Measurements from ENCODE around the gene FGF4.

Gene FGF4

DNA sequence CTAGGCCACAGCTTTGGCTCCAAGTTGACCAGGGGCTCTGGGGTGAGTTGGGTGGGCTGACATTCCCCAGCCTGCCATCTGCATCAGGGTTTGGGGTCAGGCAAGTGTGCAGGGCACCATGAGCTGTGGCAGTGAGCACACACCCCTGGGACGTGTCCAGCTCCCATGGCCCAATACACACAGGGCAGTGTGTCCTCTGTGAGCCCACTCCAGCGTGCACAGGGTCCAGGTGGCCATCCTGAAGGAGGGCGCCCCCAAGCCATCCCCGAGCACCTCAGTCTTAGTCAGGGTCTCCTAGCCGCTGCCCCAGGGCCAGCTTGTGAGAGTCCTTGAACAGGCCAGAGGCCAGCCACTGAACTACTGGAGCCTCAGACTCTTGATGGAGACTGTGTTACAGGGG lies 45.3 kb upstream of the FGF4 start:
- ChIA-PET POLR2A (no interaction called here), CTCF (no interaction called here)
- H3K9me3 ChIP-seq (ENCODE audit: control insufficient read depth, insufficient read depth, low read depth, low read length) = no peaks in the 10 kb centered on the region
- no peaks in the 10 kb centered on the region; the same call in 1 of the 2 replicates for H3K4me1 ChIP-seq (ENCODE audit: control insufficient read depth, insufficient read depth, low read length)
- no peak overlapping the region for H3K4me3 ChIP-seq (ENCODE audit: low read depth, low read length)
- TF ChIP-seq ZNF596 (tag by site-specific recombination; IDR thresholded peaks at IDR 0.05) (no peak), PRDM1 (tag by site-specific recombination; IDR thresholded peaks at IDR 0.05) (no peak), SP3 (tag by site-specific recombination; IDR thresholded peaks at IDR 0.05) (no peak), ZNF175 (tag by site-specific recombination; IDR thresholded peaks at IDR 0.05) (no peak), MYNN (tag by site-specific recombination; IDR thresholded peaks at IDR 0.05; ENCODE audit: borderline replicate concordance) (no peak), ZNF416 (tag by site-specific recombination; IDR thresholded peaks at IDR 0.05) (no peak), MEIS1 (CRISPR knock-in tag; IDR thresholded peaks at IDR 0.05; ENCODE audit: borderline replicate concordance) (no peak)
- TF ChIP-seq, protein P1, sequence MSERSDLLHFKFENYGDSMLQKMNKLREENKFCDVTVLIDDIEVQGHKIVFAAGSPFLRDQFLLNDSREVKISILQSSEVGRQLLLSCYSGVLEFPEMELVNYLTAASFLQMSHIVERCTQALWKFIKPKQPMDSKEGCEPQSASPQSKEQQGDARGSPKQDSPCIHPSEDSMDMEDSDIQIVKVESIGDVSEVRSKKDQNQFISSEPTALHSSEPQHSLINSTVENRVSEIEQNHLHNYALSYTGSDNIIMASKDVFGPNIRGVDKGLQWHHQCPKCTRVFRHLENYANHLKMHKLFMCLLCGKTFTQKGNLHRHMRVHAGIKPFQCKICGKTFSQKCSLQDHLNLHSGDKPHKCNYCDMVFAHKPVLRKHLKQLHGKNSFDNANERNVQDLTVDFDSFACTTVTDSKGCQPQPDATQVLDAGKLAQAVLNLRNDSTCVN (tag by site-specific recombination; optimal IDR thresholded peaks at IDR 0.05) = no peak
- TF ChIP-seq, protein P2, sequence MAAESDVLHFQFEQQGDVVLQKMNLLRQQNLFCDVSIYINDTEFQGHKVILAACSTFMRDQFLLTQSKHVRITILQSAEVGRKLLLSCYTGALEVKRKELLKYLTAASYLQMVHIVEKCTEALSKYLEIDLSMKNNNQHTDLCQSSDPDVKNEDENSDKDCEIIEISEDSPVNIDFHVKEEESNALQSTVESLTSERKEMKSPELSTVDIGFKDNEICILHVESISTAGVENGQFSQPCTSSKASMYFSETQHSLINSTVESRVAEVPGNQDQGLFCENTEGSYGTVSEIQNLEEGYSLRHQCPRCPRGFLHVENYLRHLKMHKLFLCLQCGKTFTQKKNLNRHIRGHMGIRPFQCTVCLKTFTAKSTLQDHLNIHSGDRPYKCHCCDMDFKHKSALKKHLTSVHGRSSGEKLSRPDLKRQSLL (tag by site-specific recombination; IDR thresholded peaks at IDR 0.05) = no peak
- no peak overlapping the region for H3K27ac ChIP-seq (ENCODE audit: extremely low read depth, low read depth, low read length)
- H3K36me3 ChIP-seq (ENCODE audit: control insufficient read depth in 2 of 2, insufficient read depth in 1 of 2, low read length in 2 of 2) = no peaks in the 10 kb centered on the region

DNA sequence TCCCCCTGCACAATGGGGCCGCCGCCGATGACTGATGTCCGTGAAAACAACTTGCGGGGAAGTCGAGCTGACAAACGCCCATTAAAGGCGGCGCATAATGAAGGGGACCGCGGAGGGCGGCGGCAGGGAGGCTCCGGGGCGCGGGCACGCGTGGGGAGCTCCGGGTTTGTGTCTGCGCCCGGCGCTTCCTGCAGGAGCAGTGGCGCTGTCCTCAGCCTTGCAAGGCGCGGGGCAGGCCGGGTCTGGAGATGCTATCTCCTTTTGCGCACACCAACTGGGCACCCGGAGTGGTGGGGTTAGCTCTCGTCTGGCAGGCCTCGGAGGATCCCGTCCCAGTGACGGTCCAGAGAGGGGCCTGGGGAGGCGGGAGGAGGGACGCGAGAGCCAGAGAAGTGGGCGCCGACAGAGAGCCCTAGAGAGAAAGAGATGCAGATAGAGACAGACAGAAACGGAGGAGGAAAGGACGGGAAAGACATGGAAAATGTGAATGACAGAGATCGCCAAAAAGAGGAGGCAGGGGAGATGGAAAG lies 44.5 kb upstream of the FGF4 start:
- Histone ChIP-seq H3K4me1 (ENCODE audit: control insufficient read depth, insufficient read depth, low read length) (no peaks in the 10 kb centered on the region; the same call in 1 of the 2 replicates), H3K27ac (ENCODE audit: extremely low read depth, low read depth, low read length) (no peak overlapping the region), H3K4me3 (ENCODE audit: low read depth, low read length) (no peak overlapping the region), H3K36me3 (ENCODE audit: control insufficient read depth in 2 of 2, insufficient read depth in 1 of 2, low read length in 2 of 2) (no peaks in the 10 kb centered on the region), H3K9me3 (ENCODE audit: control insufficient read depth, insufficient read depth, low read depth, low read length) (no peaks in the 10 kb centered on the region)
- ChIA-PET POLR2A (interaction anchor here (0.5 kb wide), 1 partner anchor 749 kb away, joined by 4 read pairs; no protein-coding TSS in a partner anchor), CTCF (interaction anchor here (0.6 to 0.7 kb wide), 2 partner anchors 60 to 376 kb away, joined by 3 to 5 read pairs; no protein-coding TSS in a partner anchor)
- TF ChIP-seq ZFP41 (tag by site-specific recombination; IDR thresholded peaks at IDR 0.05; ENCODE audit: borderline replicate concordance) = no peak
- TF ChIP-seq ZNF776 (tag by site-specific recombination; IDR thresholded peaks at IDR 0.05; ENCODE audit: borderline replicate concordance) = no peak
- TF ChIP-seq TCF7L2 (IDR thresholded peaks at IDR 0.05; ENCODE audit: borderline replicate concordance, low read depth, low read length) = no peak
- TF ChIP-seq ZNF214 (tag by site-specific recombination; IDR thresholded peaks at IDR 0.05; ENCODE audit: borderline replicate concordance) = no peak
- TF ChIP-seq ZBTB1 (tag by site-specific recombination; IDR thresholded peaks at IDR 0.05) = no peak
- TF ChIP-seq, protein P3, sequence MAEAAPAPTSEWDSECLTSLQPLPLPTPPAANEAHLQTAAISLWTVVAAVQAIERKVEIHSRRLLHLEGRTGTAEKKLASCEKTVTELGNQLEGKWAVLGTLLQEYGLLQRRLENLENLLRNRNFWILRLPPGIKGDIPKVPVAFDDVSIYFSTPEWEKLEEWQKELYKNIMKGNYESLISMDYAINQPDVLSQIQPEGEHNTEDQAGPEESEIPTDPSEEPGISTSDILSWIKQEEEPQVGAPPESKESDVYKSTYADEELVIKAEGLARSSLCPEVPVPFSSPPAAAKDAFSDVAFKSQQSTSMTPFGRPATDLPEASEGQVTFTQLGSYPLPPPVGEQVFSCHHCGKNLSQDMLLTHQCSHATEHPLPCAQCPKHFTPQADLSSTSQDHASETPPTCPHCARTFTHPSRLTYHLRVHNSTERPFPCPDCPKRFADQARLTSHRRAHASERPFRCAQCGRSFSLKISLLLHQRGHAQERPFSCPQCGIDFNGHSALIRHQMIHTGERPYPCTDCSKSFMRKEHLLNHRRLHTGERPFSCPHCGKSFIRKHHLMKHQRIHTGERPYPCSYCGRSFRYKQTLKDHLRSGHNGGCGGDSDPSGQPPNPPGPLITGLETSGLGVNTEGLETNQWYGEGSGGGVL (tag by site-specific recombination; IDR thresholded peaks at IDR 0.05) = no peak
- TF ChIP-seq, protein P4, sequence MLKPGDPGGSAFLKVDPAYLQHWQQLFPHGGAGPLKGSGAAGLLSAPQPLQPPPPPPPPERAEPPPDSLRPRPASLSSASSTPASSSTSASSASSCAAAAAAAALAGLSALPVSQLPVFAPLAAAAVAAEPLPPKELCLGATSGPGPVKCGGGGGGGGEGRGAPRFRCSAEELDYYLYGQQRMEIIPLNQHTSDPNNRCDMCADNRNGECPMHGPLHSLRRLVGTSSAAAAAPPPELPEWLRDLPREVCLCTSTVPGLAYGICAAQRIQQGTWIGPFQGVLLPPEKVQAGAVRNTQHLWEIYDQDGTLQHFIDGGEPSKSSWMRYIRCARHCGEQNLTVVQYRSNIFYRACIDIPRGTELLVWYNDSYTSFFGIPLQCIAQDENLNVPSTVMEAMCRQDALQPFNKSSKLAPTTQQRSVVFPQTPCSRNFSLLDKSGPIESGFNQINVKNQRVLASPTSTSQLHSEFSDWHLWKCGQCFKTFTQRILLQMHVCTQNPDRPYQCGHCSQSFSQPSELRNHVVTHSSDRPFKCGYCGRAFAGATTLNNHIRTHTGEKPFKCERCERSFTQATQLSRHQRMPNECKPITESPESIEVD (tag by site-specific recombination; IDR thresholded peaks at IDR 0.05) = no peak
